DMS79 (cell line): ENCODE measurements around the gene SETBP1.

ENCODE experiments used
- DNase-seq: peaks from one replicate; lab custom pipeline; 2025; lab: John Stamatoyannopoulos, UW

The SETBP1 gene

GRCh38 chr18:45110577-45111501 lies 430.2 kb downstream of the SETBP1 start:
- DNase-seq: no peak

- no peak for DNase-seq
Measured at GRCh38 chr18:45111502-45111848, 430.8 kb downstream of the SETBP1 start.

GRCh38 chr18:45112682-45113081 lies 432.0 kb downstream of the SETBP1 start:
- DNase-seq: no peak

- DNase-seq: no peak
Measured at GRCh38 chr18:45116116-45116515, 435.4 kb downstream of the SETBP1 start.
